PC-9 (cell line): ENCODE data around the gene LETM1. TPM values are rescaled to one million over a fixed set of nuclear protein-coding genes. Genes with fewer than 3 reads are reported as not detected.
A peak's percentile ranks its signal among the peaks of the same experiment; 100 is the strongest.

Experiments
- BruUV-seq: library from RNA; stranded (reverse); fragments of 400-500 nt; replicated peaks from 2 replicates; lab custom pipeline; 2021; lab: Mats Ljungman, UMichigan
- CTCF ChIA-PET: fragments of 300-600 bp; sonication (Branson Sonifier 250); formaldehyde crosslinking; loops from one replicate; lab custom pipeline; 2022; ENCODE audit warnings: antibody characterized with exemption; lab: Charles Lee
- POLR2A ChIA-PET: fragments of 300-600 bp; sonication (Branson Sonifier 250); formaldehyde crosslinking; loops from one replicate; lab custom pipeline; 2022; ENCODE audit warnings: antibody characterized with exemption; ENCODE audit not compliant: unreplicated experiment; lab: Charles Lee
- DNase-seq, 2 experiments: peaks; one replicate each; pipeline versions ENCODE4 v3.0.0 to v3.0.0-alpha.2; 2015 to 2022; ENCODE audit warnings: mixed read lengths in 1 of 2
- H2AFZ ChIP-seq: fragments of 200-600 bp; sonication (generic); 2 replicates; pipeline ENCODE4 v1.8.1; 2017; ENCODE audit warnings: antibody characterized with exemption
- H3F3A ChIP-seq: fragments of 200-600 bp; sonication (generic); 2 replicates; pipeline ENCODE4 v1.8.1; 2017; ENCODE audit warnings: antibody characterized with exemption, mild to moderate bottlenecking, low read depth; ENCODE audit not compliant: insufficient read depth
- H3K27ac ChIP-seq: fragments of 200-600 bp; sonication (generic); 2 replicates; pipeline ENCODE4 v1.6.1; 2016; ENCODE audit warnings: mixed run types
- H3K27me3 ChIP-seq: fragments of 200-600 bp; sonication (generic); 2 replicates; pipeline ENCODE4 v1.6.1; 2016; ENCODE audit warnings: low read depth, mixed run types; ENCODE audit not compliant: insufficient read depth
- H3K36me3 ChIP-seq: fragments of 200-600 bp; sonication (generic); 2 replicates; pipeline ENCODE4 v1.6.1; 2016; ENCODE audit warnings: low read depth, mixed run types
- H3K4me1 ChIP-seq: fragments of 200-600 bp; sonication (generic); replicated peaks from 2 replicates; pipeline ENCODE4 v1.6.1; 2016; ENCODE audit warnings: mixed run types; ENCODE audit not compliant: insufficient read depth
- H3K4me2 ChIP-seq: fragments of 200-600 bp; sonication (generic); 2 replicates; pipeline ENCODE4 v1.6.1; 2017; ENCODE audit warnings: mixed run types
- H3K4me3 ChIP-seq: fragments of 200-600 bp; sonication (generic); 2 replicates; pipeline ENCODE4 v1.6.1; 2016; ENCODE audit warnings: mixed run types
- H3K79me2 ChIP-seq: fragments of 200-600 bp; sonication (generic); 2 replicates; pipeline ENCODE4 v1.6.1; 2017; ENCODE audit warnings: low read depth, mixed run types
- H3K9me2 ChIP-seq: fragments of 200-600 bp; sonication (generic); 2 replicates; pipeline ENCODE4 v1.8.1; 2017; ENCODE audit warnings: mild to moderate bottlenecking; ENCODE audit not compliant: insufficient read depth
- H3K9me3 ChIP-seq: fragments of 200-600 bp; sonication (generic); 2 replicates; pipeline ENCODE4 v1.8.1; 2016; ENCODE audit warnings: low read depth; ENCODE audit not compliant: insufficient read depth
- H4K20me1 ChIP-seq: fragments of 200-600 bp; sonication (generic); 2 replicates; pipeline ENCODE4 v1.8.1; 2017; ENCODE audit not compliant: insufficient read depth
- CTCF ChIP-seq: fragments of 200-600 bp; sonication (generic); conservative IDR thresholded peaks from 2 replicates; pipeline ENCODE4 v1.6.1; 2017; ENCODE audit warnings: mixed run types, antibody characterized with exemption, mild to moderate bottlenecking, moderate library complexity
- EZH2 ChIP-seq: fragments of 200-600 bp; sonication (generic); IDR thresholded peaks from 2 replicates; pipeline ENCODE4 v1.8.0; 2017; ENCODE audit warnings: antibody characterized with exemption, low read depth
- intact Hi-C: fragments of 100-400 bp; cut with micrococcal nuclease; formaldehyde crosslinking; loops from one replicate; pipeline ENCODE4 v1.10.0; 2022; ENCODE audit not compliant: unreplicated experiment
- total RNA-seq: library from RNA; stranded (reverse); gene quantifications from 2 replicates; pipeline ENCODE4 v1.2.3, GENCODE V29; 2021

The LETM1 gene
- total RNA-seq, 1 experiment from 2014 or later = 44.5 TPM

- H4K20me1 ChIP-seq = 0 out of 2 replicates have a peak, but pooled peaks cover 7% of the 10 kb centered on the region
- H3K9me3 ChIP-seq = no peaks in the 10 kb centered on the region
- H2AFZ ChIP-seq = peak within 1 kb of the TSS; percentile 82
- no peak for TF ChIP-seq CTCF
- no peak for TF ChIP-seq EZH2
- H3K27ac ChIP-seq = peak within 1 kb of the TSS; percentile 79
- peak within 1 kb of the TSS; percentile 96 for H3K4me2 ChIP-seq
- POLR2A ChIA-PET = no interaction called here
- DNase-seq = peak; percentile 51 to 93
- H3K9me2 ChIP-seq = no peaks in the 10 kb centered on the region
- H3K79me2 ChIP-seq = peaks cover 40% of the 10 kb centered on the region
- peaks cover 33% of the 10 kb centered on the region for H3K4me1 ChIP-seq
- H3K36me3 ChIP-seq = 0 out of 2 replicates have a peak, but pooled peaks cover 4% of the 10 kb centered on the region
- H3F3A ChIP-seq = peaks cover 35% of the 10 kb centered on the region; the same call in 1 of the 2 replicates
- intact Hi-C loops = loop anchor here (1.0 kb wide), 1 partner anchor 15 kb away; the partner anchor contains the start of gene LETM1
- CTCF ChIA-PET = no interaction called here
- H3K27me3 ChIP-seq = no peaks in the 10 kb centered on the region
- BruUV-seq = no TSS peak
- H3K4me3 ChIP-seq = peak within 1 kb of the TSS; percentile 74
Measured at GRCh38 chr4:1870578-1871443, 14.9 kb upstream of the LETM1 start, which contains the start of gene NSD2. Gene NSD2 (plus strand): TSS chr4:1871393. CDS start chr4:1900655, 29,262 bp downstream.

- POLR2A ChIA-PET = interaction anchor here (0.7 kb wide), 1 partner anchor 711 kb away, joined by 4 read pairs; no protein-coding TSS in a partner anchor
- H3K9me2 ChIP-seq = no peaks in the 10 kb centered on the region
- peaks cover 35% of the 10 kb centered on the region; the same call in 1 of the 2 replicates for H3F3A ChIP-seq
- H3K79me2 ChIP-seq = peaks cover 35% of the 10 kb centered on the region
- DNase-seq = peak; percentile 75 to 91
- intact Hi-C loops = loop anchor here (1.0 kb wide), 1 partner anchor 14 kb away; the partner anchor contains the start of gene LETM1
- BruUV-seq = no TSS peak
- H4K20me1 ChIP-seq = 0 out of 2 replicates have a peak, but pooled peaks cover 7% of the 10 kb centered on the region
- 0 out of 2 replicates have a peak, but pooled peaks cover 4% of the 10 kb centered on the region for H3K36me3 ChIP-seq
- TF ChIP-seq EZH2 = no peak
- no peak for TF ChIP-seq CTCF
- no peaks in the 10 kb centered on the region for H3K9me3 ChIP-seq
- H3K4me3 ChIP-seq = peak overlapping the region; percentile 68
- peak overlapping the region; percentile 82 for H2AFZ ChIP-seq
- CTCF ChIA-PET = no interaction called here
- H3K27ac ChIP-seq = peak overlapping the region; percentile 79
- H3K27me3 ChIP-seq = no peaks in the 10 kb centered on the region
- H3K4me2 ChIP-seq = peak overlapping the region; percentile 96
- peaks cover 33% of the 10 kb centered on the region for H3K4me1 ChIP-seq
Measured at GRCh38 chr4:1870328-1870577, 14.3 kb upstream of the LETM1 start.

GRCh38 chr4:1869530-1870327, 13.8 kb upstream of the LETM1 start:
- BruUV-seq = TSS peak; percentile 87
- DNase-seq = no peak
- no peak for TF ChIP-seq EZH2
- no peak for TF ChIP-seq CTCF
- peak overlapping the region; percentile 82 for H2AFZ ChIP-seq
- peaks cover 29% of the 10 kb centered on the region for H3K79me2 ChIP-seq
- ChIA-PET POLR2A (interaction anchor here (0.7 kb wide), 1 partner anchor 710 kb away, joined by 4 read pairs; no protein-coding TSS in a partner anchor), CTCF (no interaction called here)
- H3K9me2 ChIP-seq = no peaks in the 10 kb centered on the region
- H3K4me3 ChIP-seq = peak overlapping the region; percentile 68
- 0 out of 2 replicates have a peak, but pooled peaks cover 7% of the 10 kb centered on the region for H4K20me1 ChIP-seq
- H3F3A ChIP-seq = peaks cover 35% of the 10 kb centered on the region; the same call in 1 of the 2 replicates
- H3K27me3 ChIP-seq = no peaks in the 10 kb centered on the region
- peak overlapping the region; percentile 79 for H3K27ac ChIP-seq
- no peaks in the 10 kb centered on the region for H3K9me3 ChIP-seq
- peaks cover 33% of the 10 kb centered on the region for H3K4me1 ChIP-seq
- peak overlapping the region; percentile 96 for H3K4me2 ChIP-seq
- intact Hi-C loops = loop anchor here (1.0 kb wide), 1 partner anchor 13 kb away; the partner anchor contains the start of gene LETM1
- H3K36me3 ChIP-seq = 0 out of 2 replicates have a peak, but pooled peaks cover 4% of the 10 kb centered on the region
